DND-41 (cell line): ENCODE data around the gene MRPL17.

ENCODE experiments used
- ATAC-seq: fragments of 200-7000 bp; cut with Tn5 transposase; 3 replicates; pipeline ENCODE4 v1.9.1; 2021; ENCODE audit warnings: low read depth; ENCODE audit not compliant: insufficient read depth
- DNase-seq: peaks from one replicate; pipeline ENCODE4 v3.0.0-alpha.2; 2020
- H2AFZ ChIP-seq: 2 replicates; pipeline ENCODE4 v1.6.0; 2012; ENCODE audit warnings: low read depth, low read length
- H3K27ac ChIP-seq: 2 replicates; pipeline ENCODE4 v1.5.1; 2012; ENCODE audit warnings: low read length, inconsistent platforms
- H3K27me3 ChIP-seq: fragments of 200-600 bp; sonication (generic); 2 replicates; pipeline ENCODE4 v1.6.0; 2012; ENCODE audit warnings: low read length, mild to moderate bottlenecking, inconsistent platforms; ENCODE audit not compliant: insufficient read depth, poor library complexity
- H3K36me3 ChIP-seq: 2 replicates; pipeline ENCODE4 v1.5.1; 2012; ENCODE audit warnings: low read length, inconsistent platforms; ENCODE audit not compliant: insufficient read depth
- H3K4me1 ChIP-seq: 2 replicates; pipeline ENCODE4 v1.5.1; 2012; ENCODE audit warnings: mild to moderate bottlenecking, low read length; ENCODE audit not compliant: insufficient read depth
- H3K4me2 ChIP-seq: 2 replicates; pipeline ENCODE4 v1.6.0; 2012; ENCODE audit warnings: mild to moderate bottlenecking, moderate library complexity, low read length, inconsistent platforms; ENCODE audit not compliant: insufficient read depth
- H3K4me3 ChIP-seq, 2 experiments: fragments of 200-600 bp in 1 of 2; shearing (Covaris generic) in 1 of 2; 2 replicates each; pipeline ENCODE4 v1.5.1; 2012 to 2016; ENCODE audit warnings: inconsistent platforms in 2 of 2, low read length in 2 of 2, mild to moderate bottlenecking in 2 of 2, low read depth in 1 of 2, moderate library complexity in 1 of 2
- H3K79me2 ChIP-seq: 2 replicates; pipeline ENCODE4 v1.6.0; 2012; ENCODE audit warnings: low read length, inconsistent platforms; ENCODE audit not compliant: insufficient read depth
- H3K9ac ChIP-seq: 2 replicates; pipeline ENCODE4 v1.6.0; 2012; ENCODE audit warnings: low read depth, mild to moderate bottlenecking, inconsistent platforms, low read length, moderate library complexity
- H3K9me3 ChIP-seq: 2 replicates; pipeline ENCODE4 v1.5.1; 2012; ENCODE audit warnings: low read length, moderate library complexity, mild to moderate bottlenecking, inconsistent platforms; ENCODE audit not compliant: insufficient read depth, severe bottlenecking
- H4K20me1 ChIP-seq: 2 replicates; pipeline ENCODE4 v1.6.0; 2012; ENCODE audit warnings: low read length; ENCODE audit not compliant: insufficient read depth
- CTCF ChIP-seq: IDR thresholded peaks from 2 replicates; pipeline ENCODE4 v1.5.1; 2012; ENCODE audit warnings: borderline replicate concordance, low read length, moderate library complexity, mild to moderate bottlenecking; ENCODE audit not compliant: poor library complexity, severe bottlenecking; ENCODE audit errors: extremely low read depth
- EZH2 ChIP-seq: IDR thresholded peaks from 3 replicates; pipeline ENCODE4 v1.6.1; 2012; ENCODE audit warnings: borderline replicate concordance, low read depth, mild to moderate bottlenecking, moderate library complexity, low read length, inconsistent platforms; ENCODE audit not compliant: severe bottlenecking

MRPL17 gene

GRCh38 chr11:6681505-6681904, 1.6 kb downstream of the MRPL17 start:
- peaks cover 30% of the 10 kb centered on the region for H3K36me3 ChIP-seq
- H3K4me1 ChIP-seq: peaks cover 24% of the 10 kb centered on the region
- H3K9me3 ChIP-seq: no peaks in the 10 kb centered on the region
- H2AFZ ChIP-seq: no peak overlapping the region
- H3K27me3 ChIP-seq: no peaks in the 10 kb centered on the region
- H3K27ac ChIP-seq: peak overlapping the region; percentile 12; the same call in 1 of the 2 replicates
- H3K79me2 ChIP-seq: peaks cover 31% of the 10 kb centered on the region
- no peak for ATAC-seq
- DNase-seq: no peak
- H4K20me1 ChIP-seq: peaks cover 18% of the 10 kb centered on the region; the same call in 1 of the 2 replicates
- H3K4me2 ChIP-seq: peak overlapping the region; percentile 79
- peak overlapping the region; percentile 85; the same call in 1 of the 2 replicates for H3K9ac ChIP-seq
- H3K4me3 ChIP-seq: peak overlapping the region in 1 of 2 experiments; percentile 69; a peak in 2 of 4 replicates
- TF ChIP-seq CTCF (no peak), EZH2 (no peak)

DNA sequence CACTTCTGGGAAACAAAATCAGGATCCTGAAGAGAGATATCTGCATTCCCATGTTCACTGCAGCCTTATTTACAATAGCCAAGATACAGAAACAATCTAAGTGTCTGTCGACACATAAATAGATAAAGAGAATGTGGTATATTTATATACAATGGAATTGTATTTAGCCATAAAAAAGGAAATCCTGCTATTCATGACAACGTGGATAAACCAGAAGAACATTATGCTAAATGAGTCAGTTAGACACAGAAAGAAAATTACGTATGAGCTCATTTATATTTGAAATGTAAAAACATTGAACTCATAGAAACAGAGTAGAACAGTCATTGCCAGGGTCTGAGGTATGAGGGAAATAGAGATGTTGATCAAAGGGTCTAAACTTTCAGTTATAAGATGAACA, 6.1 kb downstream of the MRPL17 start:
- H3K27ac ChIP-seq: no peak overlapping the region
- no peak overlapping the region for H3K4me2 ChIP-seq
- no peak overlapping the region for H2AFZ ChIP-seq
- H3K9me3 ChIP-seq: no peaks in the 10 kb centered on the region
- H3K4me3 ChIP-seq: no peak overlapping the region
- peaks cover 19% of the 10 kb centered on the region for H3K36me3 ChIP-seq
- H3K27me3 ChIP-seq: no peaks in the 10 kb centered on the region
- H4K20me1 ChIP-seq: peaks cover 16% of the 10 kb centered on the region; the same call in 1 of the 2 replicates
- peaks cover 15% of the 10 kb centered on the region for H3K4me1 ChIP-seq
- ATAC-seq (no peak), DNase-seq (no peak)
- TF ChIP-seq EZH2: no peak
- TF ChIP-seq CTCF: no peak
- H3K79me2 ChIP-seq: peaks cover 16% of the 10 kb centered on the region
- no peak overlapping the region for H3K9ac ChIP-seq

DNA sequence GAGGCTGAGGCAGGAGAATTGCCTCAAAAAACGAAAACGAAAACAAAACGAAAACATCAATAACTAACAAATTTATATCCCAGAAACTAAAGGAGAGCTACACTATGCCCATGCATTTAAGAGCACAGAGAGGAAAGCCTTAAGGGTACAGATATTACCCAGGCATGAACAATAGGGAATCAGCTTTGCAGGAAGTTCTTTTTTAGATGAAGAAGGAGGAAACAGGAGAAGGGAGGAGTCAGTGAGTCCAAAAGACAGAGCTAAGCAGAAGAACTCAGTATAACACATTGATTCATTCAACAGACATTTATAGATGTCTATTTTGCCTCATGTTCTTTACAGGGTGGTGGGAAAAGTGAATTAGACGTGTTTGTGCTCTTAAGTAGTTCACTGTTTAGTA, 8.3 kb downstream of the MRPL17 start:
- H3K4me3 ChIP-seq: no peak overlapping the region
- ATAC-seq: no peak
- H3K27me3 ChIP-seq: peaks cover 2% of the 10 kb centered on the region
- DNase-seq: no peak
- H4K20me1 ChIP-seq: no peaks in the 10 kb centered on the region; the same call in 1 of the 2 replicates
- H2AFZ ChIP-seq: no peak overlapping the region
- H3K36me3 ChIP-seq: no peaks in the 10 kb centered on the region
- no peaks in the 10 kb centered on the region for H3K79me2 ChIP-seq
- no peak for TF ChIP-seq EZH2
- no peak for TF ChIP-seq CTCF
- H3K9me3 ChIP-seq: no peaks in the 10 kb centered on the region
- no peak overlapping the region for H3K9ac ChIP-seq
- H3K4me2 ChIP-seq: no peak overlapping the region
- H3K27ac ChIP-seq: no peak overlapping the region
- H3K4me1 ChIP-seq: no peaks in the 10 kb centered on the region

- H3K4me3 ChIP-seq: no peak overlapping the region
- no peaks in the 10 kb centered on the region for H3K4me1 ChIP-seq
- no peaks in the 10 kb centered on the region for H3K36me3 ChIP-seq
- TF ChIP-seq CTCF (no peak), EZH2 (no peak)
- ATAC-seq: no peak
- H3K9ac ChIP-seq: no peak overlapping the region
- H3K79me2 ChIP-seq: no peaks in the 10 kb centered on the region
- H4K20me1 ChIP-seq: no peaks in the 10 kb centered on the region; the same call in 1 of the 2 replicates
- peaks cover 3% of the 10 kb centered on the region for H3K27me3 ChIP-seq
- no peak overlapping the region for H3K27ac ChIP-seq
- no peak overlapping the region for H2AFZ ChIP-seq
- DNase-seq: no peak
- no peaks in the 10 kb centered on the region for H3K9me3 ChIP-seq
- H3K4me2 ChIP-seq: no peak overlapping the region
These were observed 8.9 kb downstream of the MRPL17 start for GRCh38 chr11:6674219-6674597.
